HG02840 (cell line): Measurements from ENCODE around the gene SETD1A.

ENCODE experiments used
- ATAC-seq: cut with Tn5 transposase; IDR thresholded peaks from one replicate; pipeline ENCODE4 v1.9.1; 2021; ENCODE audit warnings: mild to moderate bottlenecking, moderate library complexity, moderate number of reproducible peaks; ENCODE audit not compliant: unreplicated experiment, low FRiP score

Gene SETD1A

GRCh38 chr16:30979170-30980022 is 21.8 kb downstream of the SETD1A start:
- no peak for ATAC-seq

DNA sequence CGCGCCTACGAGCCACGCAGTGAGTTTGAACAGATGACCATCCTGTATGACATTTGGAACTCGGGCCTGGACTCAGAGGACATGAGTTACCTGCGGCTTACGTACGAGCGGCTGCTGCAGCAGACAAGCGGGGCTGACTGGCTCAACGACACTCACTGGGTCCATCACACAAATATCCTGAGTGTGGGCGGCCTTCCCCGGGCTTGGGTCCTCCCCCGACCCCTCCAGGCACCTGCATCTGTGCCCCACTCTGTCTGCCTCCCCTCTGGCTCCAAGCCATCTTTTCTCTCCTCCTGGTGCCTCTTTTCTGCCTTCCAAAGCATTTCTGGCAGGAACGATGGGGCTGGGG is 22.4 kb downstream of the SETD1A start:
- no peak for ATAC-seq

GRCh38 chr16:30980434-30980833 is 22.9 kb downstream of the SETD1A start:
- ATAC-seq: no peak

DNA sequence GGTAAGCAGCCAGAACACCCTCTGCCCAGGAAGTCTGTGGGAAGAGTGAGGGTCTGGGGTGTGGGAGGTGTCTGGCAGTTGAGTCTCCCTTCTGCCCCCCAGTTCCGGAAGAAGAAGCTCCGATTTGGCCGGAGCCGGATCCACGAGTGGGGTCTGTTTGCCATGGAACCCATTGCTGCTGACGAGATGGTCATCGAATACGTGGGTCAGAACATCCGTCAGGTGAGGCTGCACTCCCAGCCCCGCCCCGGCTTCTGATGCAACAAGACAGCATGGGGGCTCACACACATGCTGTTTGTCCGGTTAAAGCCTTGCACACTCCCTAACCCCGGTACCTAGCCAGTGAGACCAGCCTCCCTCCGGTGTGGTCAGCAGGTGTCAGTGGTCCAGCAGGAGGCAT is 23.4 kb downstream of the SETD1A start:
- no peak for ATAC-seq

- ATAC-seq: no peak
These were observed 25.2 kb downstream of the SETD1A start for GRCh38 chr16:30982548-30983288.

GRCh38 chr16:30983289-30983889 is 25.8 kb downstream of the SETD1A start:
- no peak for ATAC-seq

GRCh38 chr16:30983898-30984610 is 26.5 kb downstream of the SETD1A start:
- ATAC-seq: no peak

DNA sequence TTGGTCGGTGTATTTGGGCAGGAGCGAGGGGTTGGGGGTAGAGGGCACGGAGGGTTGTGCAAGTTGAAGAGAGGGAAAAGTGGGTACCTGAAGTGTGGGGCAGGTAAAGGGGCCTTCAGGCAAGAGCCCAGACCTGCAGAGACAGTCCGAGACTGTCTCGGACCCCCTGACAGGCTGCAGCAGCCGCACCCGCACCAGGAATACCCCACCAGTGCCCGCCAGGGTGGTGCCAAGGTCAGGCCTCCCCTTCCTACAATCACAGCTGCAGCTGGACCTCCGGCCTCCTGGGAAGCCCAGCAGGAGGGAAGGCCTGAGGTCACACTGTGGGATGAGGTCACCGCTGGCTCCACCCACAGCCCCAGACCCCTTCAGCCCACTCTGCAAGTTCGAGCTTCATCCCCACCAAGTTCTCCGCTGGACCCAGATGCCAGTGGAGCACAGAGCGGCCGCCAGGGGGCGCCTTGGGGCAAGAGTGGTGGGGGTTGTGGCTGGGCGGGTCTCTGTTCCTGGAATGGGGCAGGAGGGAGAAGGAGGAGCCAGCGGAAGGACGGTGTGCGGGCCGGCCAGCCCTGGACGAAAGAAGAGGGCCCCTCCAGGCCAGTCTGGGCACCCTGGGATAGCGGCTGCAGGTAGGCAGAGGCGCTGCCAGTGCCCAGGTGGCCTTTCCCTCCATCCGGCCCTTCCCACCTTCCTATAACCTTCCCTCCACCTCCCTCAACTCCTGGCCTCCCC is 27.3 kb downstream of the SETD1A start, which contains the start of gene HSD3B7:
Gene HSD3B7, plus strand, starts transcription at position 539 of the 732 bp plus-strand sequence. CDS start 452 bp downstream, outside the sequence.
- ATAC-seq: no peak

GRCh38 chr16:30985401-30986128 is 28.0 kb downstream of the SETD1A start:
- ATAC-seq: no peak

DNA sequence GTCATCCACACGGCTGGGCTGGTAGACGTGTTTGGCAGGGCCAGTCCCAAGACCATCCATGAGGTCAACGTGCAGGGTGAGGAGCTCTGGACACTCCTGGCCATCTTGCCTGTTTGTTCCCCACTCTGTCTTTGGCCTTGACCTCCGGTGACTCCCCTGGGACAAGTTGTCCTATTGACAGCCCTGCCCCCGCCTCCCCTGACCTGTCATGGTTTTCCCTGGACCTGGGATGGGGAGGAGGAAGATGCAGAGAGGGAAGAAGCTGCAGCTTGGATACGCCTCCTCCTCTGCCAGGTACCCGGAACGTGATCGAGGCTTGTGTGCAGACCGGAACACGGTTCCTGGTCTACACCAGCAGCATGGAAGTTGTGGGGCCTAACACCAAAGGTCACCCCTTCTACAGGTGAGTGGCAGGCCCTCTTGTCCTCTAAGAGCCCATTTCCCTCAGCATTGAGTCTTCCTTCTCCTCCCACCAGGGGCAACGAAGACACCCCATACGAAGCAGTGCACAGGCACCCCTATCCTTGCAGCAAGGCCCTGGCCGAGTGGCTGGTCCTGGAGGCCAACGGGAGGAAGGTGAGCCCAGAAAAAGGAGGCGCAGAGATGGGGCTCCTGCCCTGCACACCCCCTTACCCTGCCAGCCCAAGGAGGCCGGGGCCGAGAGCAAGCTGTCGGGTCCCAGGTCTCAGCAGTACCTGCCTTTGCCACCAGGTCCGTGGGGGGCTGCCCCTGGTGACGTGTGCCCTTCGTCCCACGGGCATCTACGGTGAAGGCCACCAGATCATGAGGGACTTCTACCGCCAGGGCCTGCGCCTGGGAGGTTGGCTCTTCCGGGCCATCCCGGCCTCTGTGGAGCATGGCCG is 28.8 kb downstream of the SETD1A start:
- no peak for ATAC-seq

DNA sequence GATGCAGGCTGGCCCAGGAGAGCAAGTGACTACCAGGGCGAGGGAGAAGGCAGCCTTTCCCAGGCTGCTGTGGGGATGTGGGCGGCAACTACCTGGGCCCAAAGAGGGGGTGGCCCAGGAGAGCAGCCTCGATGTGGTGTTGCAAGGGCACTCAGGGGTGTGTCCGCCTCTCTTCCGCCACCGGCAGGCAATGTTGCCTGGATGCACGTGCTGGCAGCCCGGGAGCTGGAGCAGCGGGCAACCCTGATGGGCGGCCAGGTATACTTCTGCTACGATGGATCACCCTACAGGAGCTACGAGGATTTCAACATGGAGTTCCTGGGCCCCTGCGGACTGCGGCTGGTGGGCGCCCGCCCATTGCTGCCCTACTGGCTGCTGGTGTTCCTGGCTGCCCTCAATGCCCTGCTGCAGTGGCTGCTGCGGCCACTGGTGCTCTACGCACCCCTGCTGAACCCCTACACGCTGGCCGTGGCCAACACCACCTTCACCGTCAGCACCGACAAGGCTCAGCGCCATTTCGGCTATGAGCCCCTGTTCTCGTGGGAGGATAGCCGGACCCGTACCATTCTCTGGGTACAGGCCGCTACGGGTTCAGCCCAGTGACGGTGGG is 30.1 kb downstream of the SETD1A start:
- ATAC-seq: no peak

GRCh38 chr16:30989469-30990047 is 32.0 kb downstream of the SETD1A start:
- ATAC-seq: no peak

- ATAC-seq: no peak
These were observed 32.6 kb downstream of the SETD1A start for GRCh38 chr16:30990105-30990504.

DNA sequence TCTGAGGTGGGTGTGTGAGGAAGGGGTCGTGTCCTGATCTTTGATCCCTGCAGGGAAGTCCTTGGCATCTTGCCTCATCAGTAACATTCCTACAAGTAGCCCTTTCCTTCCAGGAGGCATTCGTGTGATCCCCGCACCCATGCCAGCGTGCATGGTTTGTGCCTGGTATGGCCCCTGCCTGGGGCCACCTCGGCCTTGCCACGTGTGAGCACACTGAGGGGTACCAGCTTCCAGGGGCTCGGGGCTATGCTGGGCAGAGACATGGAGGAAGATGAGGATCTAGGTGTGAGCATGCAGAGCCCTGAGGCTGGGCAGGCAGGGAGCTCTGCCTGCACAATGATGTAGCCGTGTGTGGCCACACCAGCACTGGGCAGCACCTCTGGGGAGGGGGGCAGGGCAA is 33.5 kb downstream of the SETD1A start:
- ATAC-seq: no peak

DNA sequence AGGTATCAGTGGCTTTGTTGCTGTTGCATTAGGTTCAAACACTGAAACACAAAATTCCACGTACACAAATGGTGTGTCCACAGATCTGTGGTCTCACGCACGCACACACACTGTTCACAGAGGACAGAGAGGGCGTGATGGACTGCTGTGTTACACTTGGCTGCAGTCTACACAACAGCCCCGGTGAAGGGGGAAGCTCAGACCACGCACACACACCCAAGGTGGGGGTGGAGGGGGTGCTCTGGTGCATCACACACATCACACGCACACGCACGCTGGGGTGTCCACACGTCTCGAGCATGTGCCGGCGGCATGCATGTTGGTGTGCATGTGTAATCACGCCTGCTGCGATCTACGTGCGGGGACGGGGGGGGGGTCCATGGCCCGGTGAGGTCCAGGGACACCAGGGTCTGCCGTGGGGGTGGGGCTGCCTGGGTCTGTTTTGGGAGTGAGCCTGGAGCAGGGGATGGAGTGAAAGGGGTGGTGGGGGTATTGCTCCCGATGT is 34.8 kb downstream of the SETD1A start:
- no peak for ATAC-seq

GRCh38 chr16:30992931-30993816 is 35.6 kb downstream of the SETD1A start:
- no peak for ATAC-seq

- no peak for ATAC-seq
These were observed 38.4 kb downstream of the SETD1A start for GRCh38 chr16:30995927-30996323.
